Naive thymus-derived CD4-positive, alpha-beta T cell (primary cell): ENCODE results near the gene TEPSIN. TPM values are rescaled to one million over a fixed set of nuclear protein-coding genes. Genes with fewer than 3 reads are reported as not detected.
A peak's percentile ranks its signal among the peaks of the same experiment; 100 is the strongest.

Experiments used
- ATAC-seq: fragments of 150-1000 bp; cut with Tn5 transposase; 2 replicates; pipeline ENCODE4 v1.10.0; 2021; ENCODE audit warnings: mild to moderate bottlenecking, moderate library complexity
- CTCF ChIA-PET: fragments of 350-600 bp; sonication (Branson Sonifier 250); formaldehyde crosslinking; loops from one replicate; lab custom pipeline; 2021; ENCODE audit warnings: antibody characterized with exemption; lab: Charles Lee
- POLR2A ChIA-PET: fragments of 350-600 bp; sonication (Branson Sonifier 250); formaldehyde crosslinking; loops from one replicate; lab custom pipeline; 2021; ENCODE audit warnings: antibody characterized with exemption, inconsistent platforms; lab: Charles Lee
- DNase-seq, 9 donors: peaks; one replicate each; pipeline versions ENCODE4 v3.0.0 to v3.0.0-alpha.2; 2020 to 2022; ENCODE audit warnings: mixed read lengths in 1 of 9
- H3K27ac ChIP-seq: one replicate; pipeline ENCODE4 v1.7.0; 2013; ENCODE audit warnings: mild to moderate bottlenecking, low read depth, low read length, moderate library complexity
- H3K27me3 ChIP-seq, 2 donors: one replicate each; pipeline ENCODE4 v1.7.0; 2013; ENCODE audit warnings: low read length in 2 of 2, mild to moderate bottlenecking in 2 of 2, moderate library complexity in 2 of 2; ENCODE audit not compliant: control insufficient read depth in 2 of 2, insufficient read depth in 2 of 2
- H3K36me3 ChIP-seq, 3 experiments: 1 replicate in 2 of 3; 2 replicates in 1 of 3; pipeline ENCODE4 v1.7.0; 2013; ENCODE audit warnings: low read length in 3 of 3, mild to moderate bottlenecking in 3 of 3, moderate library complexity in 1 of 3; ENCODE audit not compliant: insufficient read depth in 3 of 3, control insufficient read depth in 2 of 3
- H3K4me1 ChIP-seq, 2 donors: one replicate each; pipeline ENCODE4 v1.7.0; 2013; ENCODE audit warnings: low read length in 2 of 2, mild to moderate bottlenecking in 2 of 2, moderate library complexity in 1 of 2; ENCODE audit not compliant: control insufficient read depth in 2 of 2, insufficient read depth in 2 of 2
- H3K4me3 ChIP-seq: 2 replicates; pipeline ENCODE4 v1.7.0; 2013; ENCODE audit warnings: mild to moderate bottlenecking, low read length
- H3K9me3 ChIP-seq, 3 experiments: 1 replicate in 2 of 3; 2 replicates in 1 of 3; pipeline ENCODE4 v1.7.0; 2013; ENCODE audit warnings: low read length in 3 of 3; ENCODE audit not compliant: control insufficient read depth in 2 of 3
- H3K27ac Mint-ChIP-seq, 9 donors: one replicate each; pipeline ENCODE4 v1.8.0; 2020 to 2022; ENCODE audit warnings: mixed read lengths in 9 of 9, mild to moderate bottlenecking in 8 of 9, moderate library complexity in 5 of 9, inconsistent platforms in 2 of 9
- H3K27me3 Mint-ChIP-seq, 5 donors: one replicate each; pipeline ENCODE4 v1.8.0; 2021 to 2022; ENCODE audit warnings: mixed read lengths in 5 of 5, mild to moderate bottlenecking in 1 of 5
- H3K36me3 Mint-ChIP-seq, 5 donors: one replicate each; pipeline ENCODE4 v1.8.0; 2020 to 2022; ENCODE audit warnings: mixed read lengths in 5 of 5, mild to moderate bottlenecking in 3 of 5, inconsistent platforms in 1 of 5
- H3K4me1 Mint-ChIP-seq, 7 donors: one replicate each; pipeline ENCODE4 v1.8.0; 2020 to 2022; ENCODE audit warnings: mixed read lengths in 7 of 7, mild to moderate bottlenecking in 3 of 7, inconsistent platforms in 1 of 7
- H3K4me3 Mint-ChIP-seq, 10 donors: one replicate each; pipeline ENCODE4 v1.8.0; 2020 to 2022; ENCODE audit warnings: mild to moderate bottlenecking in 10 of 10, mixed read lengths in 10 of 10, moderate library complexity in 6 of 10, inconsistent platforms in 2 of 10
- H3K9me3 Mint-ChIP-seq, 11 donors: one replicate each; pipeline ENCODE4 v1.8.0; 2020 to 2022; ENCODE audit warnings: mixed read lengths in 11 of 11, mild to moderate bottlenecking in 4 of 11, inconsistent platforms in 1 of 11, moderate library complexity in 1 of 11
- intact Hi-C, 2 donors: fragments of 100-400 bp; cut with micrococcal nuclease; formaldehyde crosslinking; loops; one replicate each; pipeline ENCODE4 v1.15.1; 2023
- polyA plus RNA-seq, 2 donors: library from polyadenylated mRNA; unstranded; fragments of 300-500 nt; fragmentation: Illumina TruSeq; gene quantifications; one replicate each; pipeline ENCODE4 v1.2.3, GENCODE V29; 2021
- total RNA-seq, 6 experiments: library from RNA in 5 of 6; stranded (reverse) in 5 of 6; gene quantifications; 1 replicate in 5 of 6; 2 replicates in 1 of 6; pipeline ENCODE4 v1.2.3 and lab custom pipeline; 2021 to 2026

TEPSIN gene, protein sequence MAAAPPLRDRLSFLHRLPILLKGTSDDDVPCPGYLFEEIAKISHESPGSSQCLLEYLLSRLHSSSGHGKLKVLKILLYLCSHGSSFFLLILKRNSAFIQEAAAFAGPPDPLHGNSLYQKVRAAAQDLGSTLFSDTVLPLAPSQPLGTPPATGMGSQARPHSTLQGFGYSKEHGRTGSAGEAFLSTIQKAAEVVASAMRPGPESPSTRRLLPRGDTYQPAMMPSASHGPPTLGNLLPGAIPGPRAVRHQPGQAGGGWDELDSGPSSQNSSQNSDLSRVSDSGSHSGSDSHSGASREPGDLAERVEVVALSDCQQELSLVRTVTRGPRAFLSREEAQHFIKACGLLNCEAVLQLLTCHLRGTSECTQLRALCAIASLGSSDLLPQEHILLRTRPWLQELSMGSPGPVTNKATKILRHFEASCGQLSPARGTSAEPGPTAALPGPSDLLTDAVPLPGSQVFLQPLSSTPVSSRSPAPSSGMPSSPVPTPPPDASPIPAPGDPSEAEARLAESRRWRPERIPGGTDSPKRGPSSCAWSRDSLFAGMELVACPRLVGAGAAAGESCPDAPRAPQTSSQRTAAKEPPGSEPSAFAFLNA
- total RNA-seq: 100 to 1,000 TPM in 2 of 5 experiments, 10 to 100 TPM in 3; 52.6 to 115 (median 90.0) TPM
- polyA plus RNA-seq: 1 to 10 TPM; 3.2 to 5.3 TPM
- total RNA-seq (lab: John Stamatoyannopoulos, UW): 61.0 reads per million, percentile 75 among the genes with 10 or more reads in this experiment

DNA sequence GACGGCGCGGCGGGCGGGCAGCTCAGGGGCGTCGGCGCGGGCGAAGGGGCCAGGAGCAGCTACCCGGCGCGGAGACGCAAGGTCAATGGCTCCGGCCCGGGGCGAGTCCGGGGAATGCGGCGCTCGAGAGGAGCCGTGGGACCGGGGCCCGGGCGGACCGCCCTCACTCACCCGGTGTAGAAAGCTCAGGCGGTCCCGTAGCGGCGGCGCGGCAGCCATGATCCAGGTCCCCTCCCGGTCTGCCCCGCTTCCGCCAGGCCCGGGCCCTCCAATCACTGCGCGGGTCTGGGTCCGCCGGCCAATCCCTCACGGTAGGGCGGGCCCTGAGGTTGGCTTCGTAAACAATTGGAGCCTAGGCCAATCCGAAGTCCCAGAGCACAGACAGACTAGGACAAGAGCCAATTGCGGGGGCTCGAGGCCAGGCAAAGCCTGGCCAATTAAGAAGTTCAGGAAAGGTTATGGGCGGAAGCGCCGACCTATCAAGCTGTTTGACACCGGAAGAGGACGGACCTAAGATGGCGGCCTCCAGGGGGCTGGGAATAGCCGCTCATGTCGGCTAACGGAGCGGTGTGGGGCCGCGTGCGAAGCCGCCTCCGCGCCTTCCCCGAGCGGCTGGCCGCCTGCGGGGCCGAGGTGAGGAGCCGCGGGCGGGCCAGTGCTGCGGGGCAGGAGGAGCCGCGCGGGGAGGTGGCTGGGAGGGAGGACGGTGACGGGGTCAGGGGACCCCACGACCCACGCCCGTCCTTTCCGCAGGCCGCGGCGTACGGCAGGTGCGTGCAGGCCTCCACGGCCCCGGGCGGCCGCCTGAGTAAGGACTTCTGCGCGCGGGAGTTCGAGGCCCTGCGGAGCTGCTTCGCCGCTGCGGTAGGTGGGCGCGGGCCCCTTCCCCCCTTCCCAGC, at the start of gene TEPSIN, which contains the start of gene NDUFAF8:
Gene TEPSIN, minus strand, starts transcription at position 241 of the 899 bp plus-strand sequence. Its CDS starts 22 bp downstream, at position 219.
Gene NDUFAF8, plus strand, starts transcription at position 504 of the 899 bp plus-strand sequence. Its CDS starts 46 bp downstream, at position 550.
- H3K4me1 ChIP-seq: peaks cover 22 to 24% of the 10 kb centered on the region in 2 donors
- ATAC-seq (peak; percentile 98), DNase-seq (peak; percentile 87 to 98 (median 97))
- no peaks in the 10 kb centered on the region for H3K27me3 ChIP-seq
- peak within 1 kb of the TSS; percentile 79 for H3K27ac ChIP-seq
- intact Hi-C loops: loop anchor here (1.0 to 5.0 kb wide), 6 partner anchors 16 to 621 kb away; partner anchors contain the start of genes FAAP100 (in 1 of the 2), P4HB (in 1 of the 2) and SLC38A10 (in 1 of the 2)
- ChIA-PET POLR2A (interaction anchor here (0.7 to 2.2 kb wide), 16 partner anchors 12 to 1401 kb away, joined by 3 to 24 read pairs (median 4); partner anchors contain the start of genes ACTG1, CEP131, FAAP100 and SLC38A10), CTCF (interaction anchor here (0.7 to 1.3 kb wide), 3 partner anchors 9 to 245 kb away, joined by 3 read pairs; no protein-coding TSS in a partner anchor)
- peak within 1 kb of the TSS; percentile 71 for H3K4me3 ChIP-seq
- H3K36me3 ChIP-seq: peaks cover 0 to 21% (median 0%) of the 10 kb centered on the region in 3 experiments
- Mint-ChIP-seq H3K36me3 (peaks cover 0 to 6% (median 0%) of the 10 kb centered on the region in 5 donors), H3K4me1 (peaks cover 17 to 51% (median 38%) of the 10 kb centered on the region in 7 donors), H3K4me3 (peak within 1 kb of the TSS; percentile 92 to 97 (median 95)), H3K27me3 (no peaks in the 10 kb centered on the region), H3K27ac (peak within 1 kb of the TSS; percentile 86 to 95 (median 90)), H3K9me3 (no peaks in the 10 kb centered on the region)
- H3K9me3 ChIP-seq: no peaks in the 10 kb centered on the region

DNA sequence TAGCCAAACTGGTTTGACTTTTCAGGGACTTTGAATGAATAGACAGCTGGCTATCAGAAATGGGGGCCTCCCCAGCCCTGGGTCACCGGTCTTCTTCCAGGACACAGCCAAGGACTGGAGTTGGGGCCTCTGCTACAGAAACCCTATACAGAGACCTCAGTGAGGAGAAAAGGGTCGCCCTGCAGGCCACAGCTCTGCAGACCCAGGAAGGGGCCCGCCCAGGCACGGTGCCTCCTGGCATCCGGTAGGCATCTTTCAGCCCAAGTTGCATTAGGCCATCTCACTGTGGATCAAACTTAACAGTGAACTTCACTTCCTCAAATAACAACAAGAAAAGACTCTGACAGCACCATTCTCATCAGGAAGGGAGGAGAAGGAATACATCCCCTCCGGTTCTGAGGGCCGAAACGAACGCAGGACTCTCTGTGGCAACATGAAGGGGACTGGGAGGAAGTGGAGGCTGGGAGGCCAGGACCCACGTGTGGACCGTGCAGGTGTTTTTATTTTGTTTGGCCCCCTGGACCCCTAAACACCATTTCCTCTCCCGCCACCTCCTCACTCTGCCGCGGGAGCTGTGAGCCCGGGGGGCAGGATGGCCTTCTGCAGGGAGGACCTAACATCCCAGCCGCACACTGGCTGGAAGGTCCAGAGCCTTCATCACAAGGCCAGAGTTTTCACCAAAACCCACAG, 49.0 kb upstream of the TEPSIN start:
- Histone ChIP-seq H3K9me3 (no peaks in the 10 kb centered on the region), H3K36me3 (peaks cover 0 to 29% (median 4%) of the 10 kb centered on the region in 3 experiments), H3K4me3 (no peak overlapping the region), H3K27ac (no peak overlapping the region), H3K4me1 (peaks cover 16 to 21% of the 10 kb centered on the region in 2 donors), H3K27me3 (no peaks in the 10 kb centered on the region)
- no peaks in the 10 kb centered on the region for H3K27me3 Mint-ChIP-seq
- ATAC-seq: no peak
- CTCF ChIA-PET: interaction anchor here (0.6 to 0.7 kb wide), 2 partner anchors 13 to 267 kb away, joined by 3 read pairs; no protein-coding TSS in a partner anchor
- H3K4me1 Mint-ChIP-seq: peaks cover 34 to 64% (median 49%) of the 10 kb centered on the region in 7 donors
- no peak for DNase-seq
- H3K36me3 Mint-ChIP-seq: peaks cover 0 to 16% (median 4%) of the 10 kb centered on the region in 5 donors
- POLR2A ChIA-PET: no interaction called here
- intact Hi-C loops: no loop called here
- H3K4me3 Mint-ChIP-seq: peak overlapping the region in 5 of 10 donors; percentile 9 to 88 (median 19)
- no peaks in the 10 kb centered on the region for H3K9me3 Mint-ChIP-seq
- peak overlapping the region in 7 of 9 donors; percentile 10 to 88 (median 73) for H3K27ac Mint-ChIP-seq

DNA sequence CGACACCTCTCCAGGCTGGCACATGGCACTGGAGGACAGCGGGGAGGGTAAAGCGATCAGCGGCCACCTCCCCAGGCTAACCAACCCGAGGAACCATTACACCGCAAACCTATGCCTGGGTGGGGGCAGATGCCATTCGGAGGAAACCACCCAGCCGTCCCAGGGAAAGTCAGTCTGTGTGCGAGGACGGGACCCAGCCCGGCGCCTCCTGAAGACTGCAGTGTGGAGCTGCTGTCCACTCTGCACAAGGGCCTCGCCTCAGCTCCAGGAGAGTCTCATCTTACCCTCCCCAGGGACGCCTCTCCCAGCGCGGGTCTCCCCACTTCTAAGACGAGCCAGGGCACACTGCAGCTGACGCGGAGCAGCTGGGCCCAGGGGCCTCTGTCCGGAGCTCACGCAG, 48.3 kb upstream of the TEPSIN start:
- no peak overlapping the region for H3K27ac ChIP-seq

DNA sequence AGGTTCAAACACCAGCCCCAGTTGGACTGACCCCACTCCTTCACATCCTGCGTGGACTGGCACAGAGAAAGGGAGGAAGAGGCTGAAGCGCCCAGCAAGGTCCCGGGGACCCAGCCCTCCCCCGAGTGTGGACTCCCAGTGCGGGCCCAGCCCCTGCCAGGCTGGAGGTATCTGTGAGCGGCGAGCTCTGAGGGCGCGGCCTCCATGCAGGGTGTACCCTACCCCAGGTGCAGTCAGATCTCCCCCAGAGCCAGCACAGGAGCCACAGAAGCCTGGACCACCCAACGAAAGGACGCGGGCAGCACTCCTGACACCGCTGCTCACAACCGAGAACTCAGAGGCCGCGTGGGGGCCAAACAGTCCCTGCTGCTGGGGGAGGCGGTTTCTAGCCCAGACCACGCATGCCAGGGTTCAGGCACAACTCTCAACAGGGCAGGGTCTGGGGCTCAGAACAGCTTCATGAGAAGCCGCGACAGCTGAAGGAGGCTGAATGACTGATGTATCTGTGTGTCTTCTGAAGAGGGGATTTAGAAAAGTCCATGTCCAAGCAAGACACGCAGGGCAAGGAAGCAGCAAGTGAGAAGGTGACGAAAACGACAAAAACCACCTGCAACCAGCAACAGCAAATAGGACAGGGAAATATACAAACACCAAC, 47.8 kb upstream of the TEPSIN start:
- POLR2A ChIA-PET: interaction anchor here (0.8 to 1.5 kb wide), 2 partner anchors 9 to 11 kb away, joined by 3 read pairs; partner anchors contain the start of gene SLC38A10
- intact Hi-C loops: no loop called here

More for the DNA sequence above, 48.3 kb upstream of the TEPSIN start:
- ChIA-PET CTCF (interaction anchor here (0.6 to 0.7 kb wide), 2 partner anchors 12 to 267 kb away, joined by 3 read pairs; no protein-coding TSS in a partner anchor), POLR2A (no interaction called here)
- Histone ChIP-seq H3K27me3 (no peaks in the 10 kb centered on the region), H3K9me3 (no peaks in the 10 kb centered on the region), H3K4me1 (peaks cover 16 to 21% of the 10 kb centered on the region in 2 donors), H3K4me3 (no peak overlapping the region), H3K36me3 (peaks cover 0 to 37% (median 4%) of the 10 kb centered on the region in 3 experiments)
- Mint-ChIP-seq H3K36me3 (peaks cover 0 to 16% (median 4%) of the 10 kb centered on the region in 5 donors), H3K4me1 (peaks cover 34 to 58% (median 45%) of the 10 kb centered on the region in 7 donors), H3K27me3 (no peaks in the 10 kb centered on the region), H3K4me3 (peak overlapping the region in 7 of 10 donors; percentile 16 to 88 (median 51)), H3K9me3 (no peaks in the 10 kb centered on the region), H3K27ac (peak overlapping the region in 6 of 9 donors; percentile 56 to 88 (median 74))
- no peak for DNase-seq
- intact Hi-C loops: no loop called here
- ATAC-seq: no peak

DNA sequence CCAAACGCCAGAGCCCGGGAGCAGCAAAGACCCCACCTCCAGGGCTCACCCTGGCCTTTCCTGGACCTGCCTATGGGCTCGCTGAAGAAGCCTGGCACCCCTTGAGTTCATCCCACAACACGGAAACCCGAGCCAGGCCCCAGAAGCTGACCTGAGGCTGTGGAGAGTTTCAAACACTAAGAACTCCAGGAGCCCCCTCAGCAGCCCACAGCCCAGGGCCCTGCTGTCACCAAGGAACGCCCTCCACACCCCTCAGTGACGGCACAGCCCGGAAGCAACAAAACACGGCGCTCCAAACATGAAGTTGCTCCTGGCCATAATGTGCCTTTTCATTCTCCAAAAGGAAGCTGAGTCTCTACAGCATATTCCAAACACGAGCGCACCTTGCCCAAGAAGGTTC, 47.0 kb upstream of the TEPSIN start:
- H3K4me1 ChIP-seq: peaks cover 16 to 17% of the 10 kb centered on the region in 2 donors

More for the DNA sequence above, 47.8 kb upstream of the TEPSIN start:
- ATAC-seq (no peak), DNase-seq (no peak)
- Mint-ChIP-seq H3K27ac (peak overlapping the region in 7 of 9 donors; percentile 71 to 94 (median 86)), H3K36me3 (peaks cover 0 to 16% (median 4%) of the 10 kb centered on the region in 5 donors), H3K9me3 (no peaks in the 10 kb centered on the region), H3K4me3 (peak overlapping the region in 9 of 10 donors; percentile 23 to 88 (median 84)), H3K4me1 (peaks cover 34 to 54% (median 43%) of the 10 kb centered on the region in 7 donors), H3K27me3 (no peaks in the 10 kb centered on the region)
- Histone ChIP-seq H3K27ac (no peak overlapping the region), H3K4me1 (peaks cover 16 to 20% of the 10 kb centered on the region in 2 donors), H3K27me3 (no peaks in the 10 kb centered on the region), H3K36me3 (peaks cover 0 to 41% (median 4%) of the 10 kb centered on the region in 3 experiments), H3K4me3 (no peak overlapping the region), H3K9me3 (no peaks in the 10 kb centered on the region)
- CTCF ChIA-PET: no interaction called here

More for the DNA sequence above, 47.0 kb upstream of the TEPSIN start:
- peak overlapping the region; percentile 83 to 90 (median 84) for H3K4me3 Mint-ChIP-seq
- no peak for DNase-seq
- H3K4me1 Mint-ChIP-seq: peaks cover 33 to 47% (median 39%) of the 10 kb centered on the region in 7 donors
- Histone ChIP-seq H3K9me3 (no peaks in the 10 kb centered on the region), H3K27ac (peak overlapping the region; percentile 68), H3K4me3 (peak overlapping the region; percentile 79), H3K27me3 (no peaks in the 10 kb centered on the region), H3K36me3 (peaks cover 0 to 43% (median 4%) of the 10 kb centered on the region in 3 experiments)
- H3K27me3 Mint-ChIP-seq: no peaks in the 10 kb centered on the region
- intact Hi-C loops: loop anchor here in 1 of 2 donors (1.0 kb wide), 1 partner anchor 9 kb away; the partner anchor contains the start of gene SLC38A10
- H3K36me3 Mint-ChIP-seq: peaks cover 0 to 14% (median 4%) of the 10 kb centered on the region in 5 donors
- peak overlapping the region in 8 of 9 donors; percentile 66 to 94 (median 78) for H3K27ac Mint-ChIP-seq
- POLR2A ChIA-PET: interaction anchor here (0.8 to 1.5 kb wide), 3 partner anchors 8 to 10 kb away, joined by 3 read pairs; partner anchors contain the start of gene SLC38A10
- H3K9me3 Mint-ChIP-seq: no peaks in the 10 kb centered on the region
- CTCF ChIA-PET: interaction anchor here (0.5 to 1.5 kb wide), 3 partner anchors 10 to 199 kb away, joined by 3 to 5 read pairs (median 4); no protein-coding TSS in a partner anchor
- ATAC-seq: peak; percentile 14
